Skin epidermis (tissue), 12 donors: ENCODE data around the gene FZD10.

Experiments
- H3K27ac ChIP-seq, 21 experiments: fragments of 200-600 bp; sonication (generic) in 11 of 21; one replicate each; pipeline ENCODE4 v1.5.0; 2020; ENCODE audit warnings: mild to moderate bottlenecking in 3 of 21, inconsistent platforms in 2 of 21, moderate library complexity in 2 of 21
- H3K4me3 ChIP-seq, 7 experiments: fragments of 200-600 bp; sonication (generic) in 2 of 7; one replicate each; pipeline ENCODE4 v1.5.0; 2020; ENCODE audit warnings: inconsistent platforms in 2 of 7, mild to moderate bottlenecking in 2 of 7, moderate library complexity in 1 of 7

Gene FZD10

GRCh38 chr12:130167537-130167936, 5.3 kb downstream of the FZD10 start:
- Histone ChIP-seq H3K27ac (no peak overlapping the region), H3K4me3 (no peak overlapping the region)

GRCh38 chr12:130169256-130169655, 7.0 kb downstream of the FZD10 start:
- no peak overlapping the region for H3K4me3 ChIP-seq
- H3K27ac ChIP-seq: no peak overlapping the region

- Histone ChIP-seq H3K27ac (no peak overlapping the region), H3K4me3 (no peak overlapping the region)
Observed at GRCh38 chr12:130169924-130170323, 7.7 kb downstream of the FZD10 start.

GRCh38 chr12:130170611-130171010, 8.3 kb downstream of the FZD10 start:
- H3K27ac ChIP-seq: no peak overlapping the region
- H3K4me3 ChIP-seq: no peak overlapping the region

GRCh38 chr12:130177635-130178242, 15.5 kb downstream of the FZD10 start:
- Histone ChIP-seq H3K4me3 (no peak overlapping the region), H3K27ac (no peak overlapping the region)

GRCh38 chr12:130178282-130178681, 16.0 kb downstream of the FZD10 start:
- Histone ChIP-seq H3K27ac (no peak overlapping the region), H3K4me3 (no peak overlapping the region)

GRCh38 chr12:130179191-130179590, 16.9 kb downstream of the FZD10 start:
- no peak overlapping the region for H3K27ac ChIP-seq
- H3K4me3 ChIP-seq: no peak overlapping the region

GRCh38 chr12:130179621-130180020, 17.4 kb downstream of the FZD10 start:
- no peak overlapping the region for H3K4me3 ChIP-seq

GRCh38 chr12:130181211-130181610, 18.9 kb downstream of the FZD10 start:
- Histone ChIP-seq H3K27ac (no peak overlapping the region), H3K4me3 (no peak overlapping the region)

More at GRCh38 chr12:130179621-130180020, 17.4 kb downstream of the FZD10 start:
- H3K27ac ChIP-seq: no peak overlapping the region

GRCh38 chr12:130183585-130184370, 21.5 kb downstream of the FZD10 start:
- H3K27ac ChIP-seq: no peak overlapping the region
- H3K4me3 ChIP-seq: no peak overlapping the region

- no peak overlapping the region for H3K4me3 ChIP-seq
- no peak overlapping the region for H3K27ac ChIP-seq
Observed at GRCh38 chr12:130184404-130185090, 22.3 kb downstream of the FZD10 start.

GRCh38 chr12:130185455-130186391, 23.5 kb downstream of the FZD10 start:
- H3K27ac ChIP-seq: no peak overlapping the region

GRCh38 chr12:130186651-130187268, 24.5 kb downstream of the FZD10 start:
- Histone ChIP-seq H3K27ac (no peak overlapping the region), H3K4me3 (no peak overlapping the region)

More at GRCh38 chr12:130185455-130186391, 23.5 kb downstream of the FZD10 start:
- no peak overlapping the region for H3K4me3 ChIP-seq

- no peak overlapping the region for H3K27ac ChIP-seq
- no peak overlapping the region for H3K4me3 ChIP-seq
Observed at GRCh38 chr12:130192642-130193345, 30.5 kb downstream of the FZD10 start.

- H3K27ac ChIP-seq: no peak overlapping the region
- H3K4me3 ChIP-seq: no peak overlapping the region
Observed at GRCh38 chr12:130194154-130194553, 31.9 kb downstream of the FZD10 start.

- H3K4me3 ChIP-seq: no peak overlapping the region
- no peak overlapping the region for H3K27ac ChIP-seq
Observed at GRCh38 chr12:130195369-130195768, 33.1 kb downstream of the FZD10 start.

- Histone ChIP-seq H3K4me3 (no peak overlapping the region), H3K27ac (no peak overlapping the region)
Observed at GRCh38 chr12:130195776-130196175, 33.5 kb downstream of the FZD10 start.

GRCh38 chr12:130196827-130197226, 34.6 kb downstream of the FZD10 start:
- Histone ChIP-seq H3K4me3 (no peak overlapping the region), H3K27ac (no peak overlapping the region)
